MCF 10A (cell line): Measurements from ENCODE around the gene BRF1. TPM values are rescaled to one million over a fixed set of nuclear protein-coding genes. Genes with fewer than 3 reads are reported as not detected.
"Not testable (repeated sequence)": the region's sequence is repeated elsewhere in the genome, so short reads cannot be mapped to it uniquely, and the experiment has no call there.

Experiments used
- BruUV-seq: library from RNA; stranded (reverse); fragments of 400-500 nt; replicated peaks from 2 replicates; lab custom pipeline; 2021; lab: Mats Ljungman, UMichigan
- CTCF ChIA-PET: fragments of 300-600 bp; sonication (Branson Sonifier 250); formaldehyde crosslinking; extraction: SDS; loops from one replicate; lab custom pipeline; 2021; ENCODE audit warnings: antibody characterized with exemption, inconsistent platforms; lab: Yijun Ruan, JAX
- POLR2A ChIA-PET: fragments of 300-600, 350-650 bp; sonication (Branson Sonifier 250); formaldehyde crosslinking; extraction: SDS; loops from one replicate; lab custom pipeline; 2020; ENCODE audit warnings: antibody characterized with exemption, inconsistent platforms; lab: Yijun Ruan, JAX
- DNase-seq: peaks from one replicate; pipeline ENCODE4 v3.0.0-alpha.2; 2018; ENCODE audit not compliant: unreplicated experiment
- H3K27ac Mint-ChIP-seq: one replicate; pipeline ENCODE4 v1.8.0; 2022; ENCODE audit warnings: mild to moderate bottlenecking, low read depth, mixed read lengths; ENCODE audit not compliant: unreplicated experiment
- H3K27me3 Mint-ChIP-seq: one replicate; pipeline ENCODE4 v1.8.0; 2022; ENCODE audit warnings: mixed read lengths; ENCODE audit not compliant: insufficient read depth, unreplicated experiment
- H3K36me3 Mint-ChIP-seq: one replicate; pipeline ENCODE4 v1.8.0; 2022; ENCODE audit warnings: mild to moderate bottlenecking, moderate library complexity, mixed read lengths; ENCODE audit not compliant: insufficient read depth, unreplicated experiment
- H3K4me1 Mint-ChIP-seq: one replicate; pipeline ENCODE4 v1.8.0; 2022; ENCODE audit warnings: mixed read lengths; ENCODE audit not compliant: insufficient read depth, unreplicated experiment
- H3K4me3 Mint-ChIP-seq: one replicate; pipeline ENCODE4 v1.8.0; 2022; ENCODE audit warnings: mild to moderate bottlenecking, moderate library complexity, mixed read lengths; ENCODE audit not compliant: unreplicated experiment
- H3K9me3 Mint-ChIP-seq: one replicate; pipeline ENCODE4 v1.8.0; 2022; ENCODE audit warnings: mixed read lengths; ENCODE audit not compliant: unreplicated experiment
- intact Hi-C: fragments of 100-400 bp; cut with micrococcal nuclease; formaldehyde crosslinking; loops from 2 replicates; pipeline ENCODE4 v1.14.1; 2022
- total RNA-seq: library from RNA; stranded (reverse); gene quantifications from 2 replicates; pipeline ENCODE4 v1.2.3, GENCODE V29; 2022
- TF ChIP-seq, protein P1 (sequence below): fragments of 200-600 bp; IDR thresholded peaks from one replicate; pipeline ENCODE4 v1.8.0; 2022; ENCODE audit warnings: antibody characterized with exemption, mild to moderate bottlenecking; ENCODE audit not compliant: unreplicated experiment

BRF1 gene
- total RNA-seq, 1 experiment from 2014 or later = 30.7 TPM

DNA sequence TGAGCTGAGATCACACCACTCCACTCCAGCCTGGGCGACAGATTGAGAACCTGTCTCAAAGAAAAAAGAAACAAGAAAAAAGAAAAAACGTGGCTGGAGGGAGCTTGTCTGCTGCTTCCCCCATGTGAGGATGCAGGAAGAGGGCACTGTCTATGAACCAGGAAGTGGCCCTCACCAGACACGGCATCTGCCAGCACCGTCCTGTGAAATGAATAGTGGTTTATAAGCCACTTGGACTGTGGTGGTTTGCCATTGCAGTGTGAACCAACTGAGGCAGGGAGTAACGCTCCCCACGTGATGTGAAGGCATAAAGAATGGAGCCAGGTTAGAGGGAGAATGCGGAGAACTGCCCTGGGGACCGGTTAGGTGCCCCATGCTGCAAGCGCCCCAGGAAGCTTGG, 4.5 kb upstream of the BRF1 start:
- peaks cover 12% of the 10 kb centered on the region for H3K36me3 Mint-ChIP-seq
- CTCF ChIA-PET = interaction anchor here (0.6 kb wide), 1 partner anchor 239 kb away, joined by 4 read pairs; no protein-coding TSS in a partner anchor
- POLR2A ChIA-PET = interaction anchor here (0.5 to 1.0 kb wide), 2 partner anchors 9 to 153 kb away, joined by 3 read pairs; partner anchors contain the start of gene PACS2
- H3K9me3 Mint-ChIP-seq = no peaks in the 10 kb centered on the region
- DNase-seq = no peak
- peaks cover 10% of the 10 kb centered on the region for H3K4me1 Mint-ChIP-seq
- intact Hi-C loops = no loop called here
- no TSS peak for BruUV-seq
- H3K4me3 Mint-ChIP-seq = no peak overlapping the region
- no peak overlapping the region for H3K27ac Mint-ChIP-seq
- H3K27me3 Mint-ChIP-seq = no peaks in the 10 kb centered on the region
- TF ChIP-seq, protein P1, sequence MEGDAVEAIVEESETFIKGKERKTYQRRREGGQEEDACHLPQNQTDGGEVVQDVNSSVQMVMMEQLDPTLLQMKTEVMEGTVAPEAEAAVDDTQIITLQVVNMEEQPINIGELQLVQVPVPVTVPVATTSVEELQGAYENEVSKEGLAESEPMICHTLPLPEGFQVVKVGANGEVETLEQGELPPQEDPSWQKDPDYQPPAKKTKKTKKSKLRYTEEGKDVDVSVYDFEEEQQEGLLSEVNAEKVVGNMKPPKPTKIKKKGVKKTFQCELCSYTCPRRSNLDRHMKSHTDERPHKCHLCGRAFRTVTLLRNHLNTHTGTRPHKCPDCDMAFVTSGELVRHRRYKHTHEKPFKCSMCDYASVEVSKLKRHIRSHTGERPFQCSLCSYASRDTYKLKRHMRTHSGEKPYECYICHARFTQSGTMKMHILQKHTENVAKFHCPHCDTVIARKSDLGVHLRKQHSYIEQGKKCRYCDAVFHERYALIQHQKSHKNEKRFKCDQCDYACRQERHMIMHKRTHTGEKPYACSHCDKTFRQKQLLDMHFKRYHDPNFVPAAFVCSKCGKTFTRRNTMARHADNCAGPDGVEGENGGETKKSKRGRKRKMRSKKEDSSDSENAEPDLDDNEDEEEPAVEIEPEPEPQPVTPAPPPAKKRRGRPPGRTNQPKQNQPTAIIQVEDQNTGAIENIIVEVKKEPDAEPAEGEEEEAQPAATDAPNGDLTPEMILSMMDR = no peak

DNA sequence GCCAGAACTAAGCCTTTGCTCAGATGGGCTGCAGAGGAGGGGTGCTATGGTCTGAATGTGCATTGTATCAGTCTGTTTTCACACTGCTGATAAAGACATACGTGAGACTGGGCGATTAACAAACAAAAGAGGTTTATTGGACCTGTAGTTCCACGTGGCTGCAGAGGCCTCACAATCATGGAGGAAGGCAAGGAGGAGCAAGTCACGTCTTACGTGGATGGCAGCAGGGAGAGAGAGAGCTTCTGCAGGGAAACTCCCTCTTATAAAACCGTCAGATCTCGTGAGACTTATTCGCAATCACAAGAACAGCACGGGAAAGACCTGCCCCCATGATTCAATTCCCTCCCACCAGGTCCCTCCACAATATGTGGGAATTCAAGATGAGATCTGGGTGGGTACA, 3.8 kb upstream of the BRF1 start:
- H3K4me3 Mint-ChIP-seq = no peak overlapping the region
- intact Hi-C loops = no loop called here
- CTCF ChIA-PET = interaction anchor here (0.6 kb wide), 1 partner anchor 240 kb away, joined by 4 read pairs; no protein-coding TSS in a partner anchor
- TF ChIP-seq, protein P1 = no peak
- peaks cover 12% of the 10 kb centered on the region for H3K4me1 Mint-ChIP-seq
- H3K27ac Mint-ChIP-seq = no peak overlapping the region
- DNase-seq = no peak
- BruUV-seq = no TSS peak
- peaks cover 12% of the 10 kb centered on the region for H3K36me3 Mint-ChIP-seq
- no peaks in the 10 kb centered on the region for H3K9me3 Mint-ChIP-seq
- H3K27me3 Mint-ChIP-seq = no peaks in the 10 kb centered on the region
- POLR2A ChIA-PET = no interaction called here

DNA sequence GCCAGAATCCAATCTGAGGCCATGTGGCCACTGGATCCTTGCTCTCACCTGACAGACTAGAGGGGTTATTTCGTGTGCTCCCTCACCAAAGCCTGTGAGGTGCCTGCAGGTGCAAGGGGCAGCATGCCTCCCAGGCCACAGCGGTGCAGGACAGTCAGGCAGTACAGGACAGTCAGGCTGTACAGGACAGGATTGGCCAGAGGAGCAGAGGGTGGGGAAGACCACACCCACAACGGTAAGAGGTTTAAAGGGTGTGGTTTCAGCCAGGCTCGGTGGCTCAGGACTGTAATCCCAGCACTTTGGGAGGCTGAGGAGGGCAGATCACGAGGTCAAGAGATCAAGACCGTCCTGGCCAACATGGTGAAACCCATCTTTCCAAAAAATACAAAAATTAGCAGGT, 3.1 kb upstream of the BRF1 start:
- H3K27ac Mint-ChIP-seq = no peak overlapping the region
- peaks cover 16% of the 10 kb centered on the region for H3K4me1 Mint-ChIP-seq
- TF ChIP-seq, protein P1 = no peak
- intact Hi-C loops = no loop called here
- no peaks in the 10 kb centered on the region for H3K27me3 Mint-ChIP-seq
- CTCF ChIA-PET = interaction anchor here (0.6 kb wide), 1 partner anchor 305 kb away, joined by 3 read pairs; no protein-coding TSS in a partner anchor
- POLR2A ChIA-PET = no interaction called here
- H3K9me3 Mint-ChIP-seq = no peaks in the 10 kb centered on the region
- H3K4me3 Mint-ChIP-seq = no peak overlapping the region
- no peak for DNase-seq
- peaks cover 11% of the 10 kb centered on the region for H3K36me3 Mint-ChIP-seq
- BruUV-seq = no TSS peak

DNA sequence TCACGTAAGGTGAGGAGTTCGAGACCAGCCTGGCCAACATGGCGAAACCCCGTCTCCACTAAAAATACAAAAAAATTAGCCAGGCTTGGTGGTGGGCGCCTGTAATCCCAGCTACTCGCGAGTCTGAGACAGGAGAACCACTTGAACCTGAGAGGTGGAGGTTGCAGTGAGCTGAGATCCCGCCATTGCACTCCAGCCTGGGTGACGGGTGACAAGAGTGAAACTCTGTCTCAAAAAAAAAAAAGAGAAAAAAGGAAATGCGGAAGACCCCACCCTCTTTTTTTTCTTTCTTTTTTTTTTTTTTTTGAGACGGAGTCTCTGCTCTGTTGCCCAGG, 1.1 kb upstream of the BRF1 start:
- POLR2A ChIA-PET = interaction anchor here (1.0 to 2.0 kb wide), 5 partner anchors 13 to 328 kb away, joined by 3 to 29 read pairs (median 6); partner anchors contain the start of genes BTBD6 and PACS2
- H3K27ac Mint-ChIP-seq, H3K9me3 Mint-ChIP-seq, intact Hi-C loops, DNase-seq, H3K27me3 Mint-ChIP-seq, BruUV-seq, H3K36me3 Mint-ChIP-seq, CTCF ChIA-PET: not testable (repeated sequence)
- Mint-ChIP-seq H3K4me1 (peaks cover 22% of the 10 kb centered on the region), H3K4me3 (peak overlapping the region; percentile 83)
